Measurements from ENCODE around the gene TRIM32.

DNA sequence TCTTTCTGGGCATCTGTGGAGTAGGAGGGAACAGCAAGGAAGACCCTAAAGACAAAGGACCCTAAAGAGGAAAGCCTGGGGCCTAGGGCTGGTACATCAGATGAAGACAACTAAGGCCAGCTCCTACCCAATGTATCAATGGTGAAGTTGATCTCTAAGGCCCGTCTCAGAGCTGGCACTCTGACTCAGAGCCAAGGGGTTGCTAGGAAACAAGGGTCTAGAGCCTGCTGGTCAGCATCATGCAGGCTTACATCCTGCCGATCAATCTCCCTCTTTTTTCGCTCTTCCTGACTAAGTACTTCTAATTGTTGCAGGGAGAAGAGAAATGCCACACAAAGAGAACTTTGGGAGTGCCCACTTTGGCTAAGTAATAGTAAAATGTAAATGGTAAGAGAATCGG is 26.2 kb downstream of the TRIM32 start:
- TF ChIP-seq GATA2 (IDR thresholded peaks at IDR 0.05; ENCODE audit: low read depth, low read length) = no peak
- no peak for TF ChIP-seq GATA3 (IDR thresholded peaks at IDR 0.05; ENCODE audit: low read depth, low read length)
